Mucosa of descending colon (tissue), 3 donors: ENCODE results near the gene IGSF21. TPM values are rescaled to one million over a fixed set of nuclear protein-coding genes. Genes with fewer than 3 reads are reported as not detected.

ENCODE experiments used
- ATAC-seq: fragments of 200-7000 bp; cut with Tn5 transposase; one replicate; pipeline ENCODE4 v1.9.1; 2020; ENCODE audit warnings: mild to moderate bottlenecking, moderate library complexity
- DNase-seq, 3 donors: peaks; one replicate each; pipeline ENCODE4 v3.0.0-alpha.2; 2020
- H3K36me3 ChIP-seq: fragments of 200-600 bp; one replicate; pipeline ENCODE4 v1.8.0; 2021; ENCODE audit warnings: low read depth, mild to moderate bottlenecking
- H3K4me1 ChIP-seq: fragments of 200-600 bp; one replicate; pipeline ENCODE4 v1.8.0; 2021; ENCODE audit warnings: low read depth, mild to moderate bottlenecking
- H3K4me3 ChIP-seq: fragments of 200-600 bp; one replicate; pipeline ENCODE4 v1.8.0; 2021; ENCODE audit warnings: mild to moderate bottlenecking
- H3K9me3 ChIP-seq: fragments of 200-600 bp; one replicate; pipeline ENCODE4 v1.8.0; 2021; ENCODE audit warnings: mild to moderate bottlenecking
- intact Hi-C, 2 donors: fragments of 100-400 bp; cut with DNase I in 1 of 2; cut with micrococcal nuclease in 1 of 2; formaldehyde crosslinking; loops; one replicate each; pipeline versions ENCODE4 v1.11.0 to v1.11.1; 2022; cut with DNase I, micrococcal nuclease
- total RNA-seq, 3 donors: library from RNA; stranded (reverse); fragmentation: NEBNext Ultra II Directional in 2 of 3; extraction: Animal tissue kit (Norgen Biotek cat#: 25700) in 2 of 3; gene quantifications; one replicate each; pipeline versions ENCODE4 v1.2.1 to v1.2.4, GENCODE V29; 2021 to 2023
- TF ChIP-seq, protein P1 (sequence below): fragments of 200-600 bp; IDR thresholded peaks from one replicate; pipeline ENCODE4 v1.8.0; 2022; ENCODE audit warnings: antibody characterized with exemption, mild to moderate bottlenecking
- donor health status: DM: no; HTN: no; CAD: no; lungs with moderate emphysema.
- donor health status: DM: no; HTN: no; CAD: no.
- donor health status: DM: no; HTN: yes; CAD: no.

IGSF21 gene
- total RNA-seq, 3 donors from 2014 or later, result 0.70 to 1.4 (median 0.96) TPM

- TF ChIP-seq, protein P1, sequence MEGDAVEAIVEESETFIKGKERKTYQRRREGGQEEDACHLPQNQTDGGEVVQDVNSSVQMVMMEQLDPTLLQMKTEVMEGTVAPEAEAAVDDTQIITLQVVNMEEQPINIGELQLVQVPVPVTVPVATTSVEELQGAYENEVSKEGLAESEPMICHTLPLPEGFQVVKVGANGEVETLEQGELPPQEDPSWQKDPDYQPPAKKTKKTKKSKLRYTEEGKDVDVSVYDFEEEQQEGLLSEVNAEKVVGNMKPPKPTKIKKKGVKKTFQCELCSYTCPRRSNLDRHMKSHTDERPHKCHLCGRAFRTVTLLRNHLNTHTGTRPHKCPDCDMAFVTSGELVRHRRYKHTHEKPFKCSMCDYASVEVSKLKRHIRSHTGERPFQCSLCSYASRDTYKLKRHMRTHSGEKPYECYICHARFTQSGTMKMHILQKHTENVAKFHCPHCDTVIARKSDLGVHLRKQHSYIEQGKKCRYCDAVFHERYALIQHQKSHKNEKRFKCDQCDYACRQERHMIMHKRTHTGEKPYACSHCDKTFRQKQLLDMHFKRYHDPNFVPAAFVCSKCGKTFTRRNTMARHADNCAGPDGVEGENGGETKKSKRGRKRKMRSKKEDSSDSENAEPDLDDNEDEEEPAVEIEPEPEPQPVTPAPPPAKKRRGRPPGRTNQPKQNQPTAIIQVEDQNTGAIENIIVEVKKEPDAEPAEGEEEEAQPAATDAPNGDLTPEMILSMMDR, result no peak
Observed at GRCh38 chr1:18230321-18230720, 122.7 kb downstream of the IGSF21 start.

GRCh38 chr1:18230840-18231239 lies 123.2 kb downstream of the IGSF21 start:
- no peaks in the 10 kb centered on the region for H3K36me3 ChIP-seq
- DNase-seq, result no peak
- TF ChIP-seq, protein P1, result no peak
- no peak for ATAC-seq
- H3K4me1 ChIP-seq, result no peaks in the 10 kb centered on the region
- intact Hi-C loops, result no loop called here
- H3K4me3 ChIP-seq, result no peak overlapping the region
- peaks cover 12% of the 10 kb centered on the region for H3K9me3 ChIP-seq

More at GRCh38 chr1:18230321-18230720, 122.7 kb downstream of the IGSF21 start:
- peaks cover 12% of the 10 kb centered on the region for H3K9me3 ChIP-seq
- no peak overlapping the region for H3K4me3 ChIP-seq
- no peaks in the 10 kb centered on the region for H3K36me3 ChIP-seq
- H3K4me1 ChIP-seq, result no peaks in the 10 kb centered on the region
- intact Hi-C loops, result no loop called here
- ATAC-seq (no peak), DNase-seq (no peak)

DNA sequence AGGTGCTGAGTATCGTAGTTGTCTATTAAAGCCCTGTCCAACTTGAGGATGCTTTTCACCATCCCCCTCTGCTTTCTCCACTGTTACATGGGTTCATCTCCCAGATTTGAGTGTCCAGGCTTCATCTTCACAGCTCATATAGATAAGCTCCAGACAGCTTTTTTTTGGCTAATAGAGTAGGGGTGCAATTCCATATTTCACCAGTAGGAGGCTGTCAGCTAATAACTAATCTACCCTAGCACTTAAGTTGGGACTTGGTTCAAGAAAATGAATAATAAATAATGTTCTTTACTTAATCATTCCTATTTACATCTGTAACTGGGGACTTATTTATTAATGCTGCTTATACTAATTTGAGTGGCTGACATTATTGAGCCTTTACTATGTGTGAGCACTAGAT lies 124.5 kb downstream of the IGSF21 start:
- intact Hi-C loops, result no loop called here
- H3K36me3 ChIP-seq, result no peaks in the 10 kb centered on the region
- H3K9me3 ChIP-seq, result peaks cover 12% of the 10 kb centered on the region
- DNase-seq (no peak), ATAC-seq (no peak)
- H3K4me1 ChIP-seq, result no peaks in the 10 kb centered on the region
- TF ChIP-seq, protein P1, result no peak
- H3K4me3 ChIP-seq, result no peak overlapping the region

DNA sequence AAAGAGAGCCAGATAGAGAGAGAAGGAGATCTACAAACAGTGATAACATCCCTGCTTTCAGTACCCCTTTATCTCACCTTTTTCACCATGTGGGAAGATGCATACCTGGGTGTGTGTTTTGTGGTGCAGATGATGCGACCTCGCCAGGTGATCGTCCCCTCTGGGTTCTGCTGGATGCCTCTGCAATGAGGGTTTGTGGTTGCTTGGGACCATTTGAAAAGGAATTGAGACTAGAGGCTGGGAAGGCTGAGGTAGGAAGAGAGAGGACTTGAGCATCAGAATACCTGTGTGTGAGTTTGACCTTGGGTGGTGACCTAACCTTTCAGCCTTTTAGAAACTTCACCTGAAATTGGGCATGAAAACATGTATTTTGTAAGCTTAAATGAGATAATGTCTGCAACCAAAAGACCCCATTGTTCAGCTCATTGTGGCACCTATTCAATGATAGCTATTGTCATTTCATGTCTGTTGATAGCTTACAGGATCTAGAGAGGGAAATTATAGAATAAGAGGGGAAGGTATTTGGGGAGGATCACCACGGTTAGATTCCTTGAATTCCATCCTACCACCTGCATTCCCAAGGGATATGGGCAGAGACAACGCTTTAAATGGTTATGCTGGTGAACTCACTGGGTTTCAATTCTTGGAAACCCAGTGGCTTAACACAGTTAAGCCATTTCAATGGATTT lies 125.7 kb downstream of the IGSF21 start:
- Histone ChIP-seq H3K36me3 (no peaks in the 10 kb centered on the region), H3K4me3 (no peak overlapping the region), H3K4me1 (no peaks in the 10 kb centered on the region), H3K9me3 (peaks cover 12% of the 10 kb centered on the region)
- TF ChIP-seq, protein P1, result no peak
- ATAC-seq (no peak), DNase-seq (no peak)
- intact Hi-C loops, result no loop called here

DNA sequence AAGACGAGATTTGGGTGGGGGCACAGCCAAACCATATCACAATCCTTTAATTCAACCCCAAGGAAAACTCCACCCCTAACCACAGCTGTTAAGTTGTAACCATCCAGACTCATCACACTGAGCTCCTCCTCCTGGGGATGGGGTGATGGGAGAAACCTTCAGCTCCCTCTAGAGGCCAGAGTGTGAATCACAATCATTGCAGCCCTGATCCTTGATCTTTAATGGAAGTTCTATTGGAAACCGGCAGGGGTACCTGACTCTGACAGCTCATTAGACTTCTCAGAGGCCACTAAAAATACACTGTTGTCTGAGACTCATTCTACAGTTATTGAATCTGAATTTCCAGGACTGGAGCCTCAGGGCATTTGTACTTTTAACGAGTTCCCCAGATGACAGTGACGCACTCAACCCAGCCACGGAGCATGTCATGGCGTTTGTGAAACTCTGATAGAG lies 127.2 kb downstream of the IGSF21 start:
- DNase-seq (peak in 1 of 3 donors; percentile 73), ATAC-seq (peak; percentile 95)
- H3K4me3 ChIP-seq, result no peak overlapping the region
- H3K9me3 ChIP-seq, result peaks cover 12% of the 10 kb centered on the region
- H3K36me3 ChIP-seq, result no peaks in the 10 kb centered on the region
- TF ChIP-seq, protein P1, result peak; percentile 48
- intact Hi-C loops, result no loop called here
- H3K4me1 ChIP-seq, result no peaks in the 10 kb centered on the region
